GM13976 (cell line): Measurements from ENCODE around the gene CSMD2.

Experiments
- DNase-seq: peaks from one replicate; pipeline ENCODE4 v3.0.0; 2012; ENCODE audit warnings: low spot score
- in situ Hi-C: fragments of 300-500 bp; cut with MboI; formaldehyde crosslinking; loops from one replicate; pipeline ENCODE4 v1.12.0; 2022; ENCODE audit warnings: low sequenced_read_pairs, mixed read lengths, inconsistent platforms; ENCODE audit not compliant: unreplicated experiment
- TF ChIP-seq, protein P1 (sequence below): IDR thresholded peaks from 2 replicates; pipeline ENCODE4 v1.5.1; 2012; ENCODE audit warnings: borderline replicate concordance, mild to moderate bottlenecking; ENCODE audit not compliant: insufficient read depth; ENCODE audit errors: extremely low read depth, missing control alignments, control extremely low read depth

CSMD2 gene

DNA sequence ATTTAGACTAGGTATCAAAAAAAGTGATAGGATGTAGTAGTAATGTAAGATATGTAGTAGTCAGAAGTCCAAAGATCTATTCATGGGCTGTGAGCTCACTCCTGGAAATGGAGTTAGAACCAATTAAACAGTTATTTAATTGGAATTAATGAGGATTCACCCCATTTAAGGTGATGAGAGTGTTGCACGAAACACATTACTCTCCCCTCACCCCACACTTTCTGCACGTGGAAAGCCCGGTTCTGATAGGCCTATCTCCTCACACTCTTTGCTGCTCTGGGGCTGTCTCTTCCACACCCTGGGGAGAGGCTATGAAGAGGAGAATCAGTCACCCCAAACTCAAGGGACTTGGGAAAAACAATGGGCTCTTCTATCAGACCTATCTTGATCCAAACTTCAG lies 174.7 kb downstream of the CSMD2 start:
- TF ChIP-seq, protein P1, sequence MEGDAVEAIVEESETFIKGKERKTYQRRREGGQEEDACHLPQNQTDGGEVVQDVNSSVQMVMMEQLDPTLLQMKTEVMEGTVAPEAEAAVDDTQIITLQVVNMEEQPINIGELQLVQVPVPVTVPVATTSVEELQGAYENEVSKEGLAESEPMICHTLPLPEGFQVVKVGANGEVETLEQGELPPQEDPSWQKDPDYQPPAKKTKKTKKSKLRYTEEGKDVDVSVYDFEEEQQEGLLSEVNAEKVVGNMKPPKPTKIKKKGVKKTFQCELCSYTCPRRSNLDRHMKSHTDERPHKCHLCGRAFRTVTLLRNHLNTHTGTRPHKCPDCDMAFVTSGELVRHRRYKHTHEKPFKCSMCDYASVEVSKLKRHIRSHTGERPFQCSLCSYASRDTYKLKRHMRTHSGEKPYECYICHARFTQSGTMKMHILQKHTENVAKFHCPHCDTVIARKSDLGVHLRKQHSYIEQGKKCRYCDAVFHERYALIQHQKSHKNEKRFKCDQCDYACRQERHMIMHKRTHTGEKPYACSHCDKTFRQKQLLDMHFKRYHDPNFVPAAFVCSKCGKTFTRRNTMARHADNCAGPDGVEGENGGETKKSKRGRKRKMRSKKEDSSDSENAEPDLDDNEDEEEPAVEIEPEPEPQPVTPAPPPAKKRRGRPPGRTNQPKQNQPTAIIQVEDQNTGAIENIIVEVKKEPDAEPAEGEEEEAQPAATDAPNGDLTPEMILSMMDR = no peak
- no peak for DNase-seq
- in situ Hi-C loops = no loop called here

DNA sequence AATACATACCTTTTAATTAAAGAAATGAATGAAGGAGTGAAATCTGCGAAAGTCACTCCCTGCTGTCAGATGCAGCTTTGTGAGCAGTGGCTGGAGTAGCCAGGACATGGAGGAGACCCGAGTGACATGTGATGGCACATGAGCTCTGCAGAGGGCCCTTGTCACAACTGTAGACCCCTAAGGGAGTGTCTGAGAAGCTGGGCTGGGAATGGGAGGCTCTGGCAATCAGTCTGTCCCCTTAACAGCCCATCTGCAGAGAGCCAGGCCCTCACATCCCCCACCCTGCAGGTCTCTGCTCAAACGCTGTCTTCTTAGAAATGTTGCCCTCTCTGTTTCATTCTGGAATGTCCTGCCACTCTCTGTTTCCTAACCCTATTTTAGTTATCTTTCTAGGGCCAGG lies 176.9 kb downstream of the CSMD2 start:
- TF ChIP-seq, protein P1 = no peak
- in situ Hi-C loops = no loop called here
- DNase-seq = no peak

DNA sequence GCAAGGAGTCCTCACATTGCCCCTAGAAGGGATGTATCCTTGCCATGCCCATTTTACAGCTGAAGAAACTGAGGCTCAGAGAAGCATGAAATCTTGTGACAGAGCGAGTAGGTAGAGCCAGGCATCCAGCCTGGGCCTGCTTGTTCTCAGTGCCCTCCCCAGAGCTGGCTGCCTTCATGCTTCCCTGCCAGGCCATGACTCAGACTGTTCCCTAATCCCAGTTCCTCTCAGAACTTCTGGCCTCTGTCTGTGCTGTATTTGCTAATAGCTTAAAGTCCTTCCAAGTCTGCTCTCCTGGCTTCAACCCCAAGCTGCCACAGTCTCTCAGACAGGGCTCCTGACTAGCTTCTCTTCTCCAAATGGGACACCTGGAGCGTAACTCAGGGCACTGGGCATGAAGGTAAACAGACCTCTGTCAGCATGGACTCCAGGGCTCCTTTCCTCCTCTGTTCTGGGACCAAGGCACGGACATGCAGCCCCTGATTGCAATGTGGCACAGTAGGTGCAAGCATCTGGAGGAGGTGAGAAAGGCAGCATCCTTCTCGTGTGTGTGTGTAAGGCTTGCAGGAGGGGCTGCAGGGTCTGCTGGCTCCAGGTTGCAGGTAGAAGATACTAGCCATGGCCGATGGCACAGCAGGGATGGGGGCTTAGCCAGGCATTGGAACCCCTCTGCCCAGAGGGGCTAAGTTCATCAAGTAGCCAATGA lies 178.5 kb downstream of the CSMD2 start:
- in situ Hi-C loops = no loop called here
- TF ChIP-seq, protein P1 = no peak
- DNase-seq = no peak

DNA sequence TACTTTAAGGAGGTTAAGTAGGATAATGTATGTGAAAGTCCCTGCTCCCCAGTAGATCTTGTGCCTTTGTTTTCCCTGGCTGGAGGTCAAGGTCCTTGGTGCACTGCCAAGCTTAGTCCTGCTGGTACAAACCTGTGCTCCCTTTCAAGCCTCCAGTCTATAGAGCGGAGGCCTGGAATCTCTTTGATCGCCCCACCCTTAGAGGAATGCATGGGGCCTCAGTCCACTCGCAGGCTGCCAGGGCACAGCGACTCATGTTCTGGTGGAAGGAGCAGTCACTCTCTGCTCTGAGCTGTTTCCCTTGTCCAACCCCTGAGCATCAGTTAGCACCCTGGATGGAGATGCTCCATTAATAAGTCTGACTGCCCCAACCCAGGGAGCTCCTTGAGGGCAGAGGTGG lies 179.4 kb downstream of the CSMD2 start:
- DNase-seq = no peak
- in situ Hi-C loops = no loop called here
- TF ChIP-seq, protein P1 = no peak

DNA sequence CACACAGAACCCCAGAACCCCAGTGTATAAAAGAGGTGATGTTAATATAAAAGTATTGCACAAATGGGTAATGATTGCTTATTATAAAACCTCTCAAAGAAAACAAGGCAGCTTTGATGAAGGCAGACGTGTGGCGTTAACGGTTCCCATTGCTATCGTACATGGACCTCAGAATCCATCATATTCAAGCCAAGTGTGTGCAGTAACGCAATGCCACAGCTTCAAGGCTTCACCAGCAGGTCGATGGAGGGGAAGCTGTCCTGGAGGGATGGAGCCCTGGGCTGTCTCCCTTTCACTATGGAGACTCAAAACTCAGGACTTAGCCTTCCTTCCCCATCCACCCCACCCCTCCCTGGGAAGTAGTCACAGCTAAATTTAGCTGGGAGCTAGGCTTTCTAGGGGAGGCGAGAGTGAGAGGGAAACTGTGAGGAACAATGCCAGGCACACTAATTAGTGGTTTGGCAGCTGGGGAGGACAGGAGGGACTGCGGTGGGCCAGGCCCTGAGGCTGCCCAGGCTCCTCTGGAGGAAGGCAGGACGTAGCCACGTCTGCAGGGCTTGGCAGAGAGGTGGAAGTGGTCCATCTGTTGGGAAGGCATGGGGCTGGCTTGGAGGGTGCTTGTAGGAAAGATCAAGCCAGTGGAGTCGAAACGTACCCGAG lies 180.0 kb downstream of the CSMD2 start:
- in situ Hi-C loops = no loop called here
- DNase-seq = no peak
- TF ChIP-seq, protein P1 = no peak

DNA sequence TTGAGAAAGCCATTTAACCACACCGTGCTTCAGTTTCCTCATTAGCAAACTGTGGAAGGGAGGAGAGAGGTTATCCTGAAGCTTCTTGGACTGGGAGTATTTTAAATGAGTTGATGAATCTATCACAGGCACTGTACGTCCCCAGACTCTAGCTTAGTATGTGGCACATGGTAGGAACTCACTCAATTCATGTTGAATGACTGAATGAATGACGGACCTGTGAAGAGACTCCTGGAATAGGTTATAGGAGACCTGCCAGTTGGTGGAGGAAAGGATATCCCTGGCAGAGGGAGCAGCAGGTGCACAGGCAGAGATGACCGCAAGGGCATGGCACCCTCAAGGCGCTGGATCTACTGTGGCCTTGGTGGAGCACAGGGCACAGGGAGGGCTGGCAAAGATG lies 182.6 kb downstream of the CSMD2 start:
- in situ Hi-C loops = no loop called here
- TF ChIP-seq, protein P1 = no peak
- no peak for DNase-seq

DNA sequence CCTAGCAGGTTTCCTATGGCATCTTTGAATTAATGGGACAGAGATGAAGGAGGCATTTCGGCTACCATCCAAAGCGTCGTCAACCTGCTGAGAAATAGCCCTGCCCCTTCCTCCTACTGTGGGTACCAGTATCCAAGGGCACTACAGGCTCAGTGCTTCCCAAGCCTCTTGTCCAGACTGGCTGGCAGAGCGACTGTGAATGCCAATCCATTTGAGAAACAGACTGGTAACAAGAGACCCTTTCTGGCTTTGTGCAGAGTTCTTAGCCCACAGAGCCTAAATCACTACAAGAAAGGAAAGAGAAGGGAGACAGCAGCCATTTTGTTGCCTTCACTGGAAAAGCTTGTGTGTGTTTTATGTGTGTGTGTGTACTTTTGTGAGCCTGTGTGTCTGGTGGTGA lies 185.7 kb downstream of the CSMD2 start:
- TF ChIP-seq, protein P1 = no peak
- in situ Hi-C loops = no loop called here
- DNase-seq = no peak
